ENCODE measurements around the gene SKAP1.

The SKAP1 gene

DNA sequence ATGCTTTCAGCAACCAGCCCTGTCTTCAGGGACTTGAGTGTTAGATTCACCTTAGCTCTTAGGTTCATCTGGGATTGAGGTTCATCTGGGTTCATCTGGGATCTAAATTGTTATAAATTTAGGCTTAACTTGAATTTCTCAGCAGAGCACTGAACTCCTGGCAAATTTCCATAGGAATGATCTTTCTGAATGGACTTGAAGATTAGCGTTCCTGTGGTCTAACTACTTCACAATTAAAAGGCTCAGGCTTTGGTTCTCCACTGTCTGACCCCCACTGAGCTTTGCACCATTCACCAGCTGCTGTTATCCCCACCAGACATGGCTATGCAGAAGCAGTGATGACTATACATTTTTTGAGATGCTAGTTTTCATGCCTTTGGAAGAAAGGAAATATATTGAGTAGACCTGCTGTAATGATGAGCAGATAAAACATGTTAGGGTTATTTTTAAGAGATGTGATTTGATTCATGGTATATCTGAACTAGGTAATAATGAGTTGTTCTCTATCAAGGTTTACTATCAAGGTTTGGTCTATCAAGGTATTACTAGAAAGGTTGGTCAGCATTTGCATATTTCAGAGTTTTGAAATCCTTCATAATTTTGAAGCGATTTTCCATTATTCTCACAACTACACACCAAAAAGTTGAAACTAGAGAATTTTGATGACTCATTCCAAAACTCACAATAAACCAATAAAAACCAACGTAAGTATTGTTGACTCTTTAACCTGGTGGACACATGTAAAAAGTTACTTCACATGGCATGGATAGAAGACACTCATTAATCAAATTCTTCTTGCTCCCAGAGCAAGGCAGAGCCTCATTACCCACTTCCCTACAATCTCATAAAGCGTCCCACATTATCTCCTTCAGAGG is 250.7 kb downstream of the SKAP1 start:
- Histone ChIP-seq H3K4me1 (ENCODE audit: insufficient read depth, low read length) (peaks cover 14% of the 10 kb centered on the region), H3K36me3 (ENCODE audit: insufficient read depth, low read length) (no peaks in the 10 kb centered on the region), H3K9ac (ENCODE audit: low read depth, low read length) (no peak overlapping the region), H3K27ac (ENCODE audit: low read depth, low read length) (no peak overlapping the region), H3K27me3 (ENCODE audit: insufficient read depth, low read length) (no peaks in the 10 kb centered on the region), H3K4me3 (ENCODE audit: low read length) (no peak overlapping the region), H3K9me3 (ENCODE audit: insufficient read depth, low read depth, low read length) (no peaks in the 10 kb centered on the region)
- whole genome bisulfite sequencing, result 80% methylated on average over 4 of the region's 4 CpGs

DNA sequence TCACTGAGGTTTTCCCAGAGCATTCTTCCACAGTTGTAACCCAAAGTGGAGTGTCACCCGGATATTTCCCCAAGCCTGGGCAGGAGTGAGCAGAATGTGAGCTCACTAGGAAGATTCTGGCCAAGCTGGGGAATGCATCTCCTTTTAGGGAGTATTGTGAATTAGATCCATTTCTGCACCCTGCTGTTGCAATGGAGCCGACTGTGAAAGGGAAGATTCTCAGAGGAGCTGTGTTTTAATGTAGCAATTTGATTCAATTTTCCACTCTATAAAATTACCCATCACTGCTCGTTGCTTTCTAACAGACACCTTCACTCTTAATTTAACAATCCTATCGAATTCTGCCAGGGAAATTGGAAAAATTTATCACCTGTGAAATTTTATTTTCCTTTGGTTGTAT is 251.7 kb downstream of the SKAP1 start:
- Histone ChIP-seq H3K27ac (ENCODE audit: low read depth, low read length) (no peak overlapping the region), H3K4me3 (ENCODE audit: low read length) (no peak overlapping the region), H3K4me1 (ENCODE audit: insufficient read depth, low read length) (peaks cover 14% of the 10 kb centered on the region), H3K27me3 (ENCODE audit: insufficient read depth, low read length) (no peaks in the 10 kb centered on the region), H3K36me3 (ENCODE audit: insufficient read depth, low read length) (no peaks in the 10 kb centered on the region), H3K9ac (ENCODE audit: low read depth, low read length) (no peak overlapping the region), H3K9me3 (ENCODE audit: insufficient read depth, low read depth, low read length) (no peaks in the 10 kb centered on the region)
- 75% methylated on average over 4 of the region's 4 CpGs for WGBS

DNA sequence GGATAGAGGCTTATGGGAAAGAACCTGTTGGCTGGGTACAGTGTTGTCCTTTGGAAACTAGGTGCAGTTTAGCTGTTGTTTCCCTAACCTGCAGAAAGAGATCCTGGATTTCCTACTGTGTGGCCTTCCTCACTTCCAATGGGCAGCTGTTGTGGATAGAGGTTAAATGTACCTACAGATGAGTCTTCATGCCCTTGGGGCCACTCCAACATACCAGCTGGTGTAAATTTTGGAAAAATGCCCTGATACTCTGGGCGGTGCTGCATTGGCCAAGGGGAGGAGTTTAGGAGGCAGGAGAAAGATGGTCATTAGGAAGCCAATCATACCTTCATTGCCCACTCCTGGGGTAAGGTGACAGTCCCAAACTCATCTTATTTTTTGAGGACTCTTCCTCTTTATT is 252.2 kb downstream of the SKAP1 start:
- no peak overlapping the region for H3K4me3 ChIP-seq (ENCODE audit: low read length)
- no peaks in the 10 kb centered on the region for H3K27me3 ChIP-seq (ENCODE audit: insufficient read depth, low read length)
- WGBS, result 88% methylated on average over 1 of the region's 1 CpG
- no peak overlapping the region for H3K9ac ChIP-seq (ENCODE audit: low read depth, low read length)
- no peaks in the 10 kb centered on the region for H3K9me3 ChIP-seq (ENCODE audit: insufficient read depth, low read depth, low read length)
- no peak overlapping the region for H3K27ac ChIP-seq (ENCODE audit: low read depth, low read length)
- H3K36me3 ChIP-seq (ENCODE audit: insufficient read depth, low read length), result no peaks in the 10 kb centered on the region
- peaks cover 14% of the 10 kb centered on the region for H3K4me1 ChIP-seq (ENCODE audit: insufficient read depth, low read length)

DNA sequence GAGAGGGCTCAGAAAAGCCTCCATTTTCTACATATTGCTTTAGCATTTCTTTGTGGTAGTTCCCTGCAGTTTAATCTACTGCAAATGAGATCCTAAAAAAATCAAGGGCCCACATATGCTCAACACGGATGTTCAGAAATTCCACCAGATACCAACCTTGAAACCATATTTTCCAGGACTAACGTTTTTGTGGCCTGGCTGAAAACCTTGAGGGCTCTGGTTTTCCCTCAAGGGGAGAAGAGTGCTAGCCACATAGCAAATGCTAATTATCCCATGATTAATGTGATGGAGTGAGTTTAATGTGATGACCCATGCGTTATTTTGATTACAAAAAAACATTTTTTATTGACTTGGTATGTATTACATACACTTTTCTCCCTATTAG is 253.6 kb downstream of the SKAP1 start:
- Histone ChIP-seq H3K36me3 (ENCODE audit: insufficient read depth, low read length) (no peaks in the 10 kb centered on the region), H3K27me3 (ENCODE audit: insufficient read depth, low read length) (no peaks in the 10 kb centered on the region), H3K4me3 (ENCODE audit: low read length) (no peak overlapping the region), H3K9me3 (ENCODE audit: insufficient read depth, low read depth, low read length) (no peaks in the 10 kb centered on the region), H3K4me1 (ENCODE audit: insufficient read depth, low read length) (peaks cover 14% of the 10 kb centered on the region), H3K27ac (ENCODE audit: low read depth, low read length) (no peak overlapping the region), H3K9ac (ENCODE audit: low read depth, low read length) (no peak overlapping the region)
- WGBS, result 90% methylated on average over 2 of the region's 3 CpGs

DNA sequence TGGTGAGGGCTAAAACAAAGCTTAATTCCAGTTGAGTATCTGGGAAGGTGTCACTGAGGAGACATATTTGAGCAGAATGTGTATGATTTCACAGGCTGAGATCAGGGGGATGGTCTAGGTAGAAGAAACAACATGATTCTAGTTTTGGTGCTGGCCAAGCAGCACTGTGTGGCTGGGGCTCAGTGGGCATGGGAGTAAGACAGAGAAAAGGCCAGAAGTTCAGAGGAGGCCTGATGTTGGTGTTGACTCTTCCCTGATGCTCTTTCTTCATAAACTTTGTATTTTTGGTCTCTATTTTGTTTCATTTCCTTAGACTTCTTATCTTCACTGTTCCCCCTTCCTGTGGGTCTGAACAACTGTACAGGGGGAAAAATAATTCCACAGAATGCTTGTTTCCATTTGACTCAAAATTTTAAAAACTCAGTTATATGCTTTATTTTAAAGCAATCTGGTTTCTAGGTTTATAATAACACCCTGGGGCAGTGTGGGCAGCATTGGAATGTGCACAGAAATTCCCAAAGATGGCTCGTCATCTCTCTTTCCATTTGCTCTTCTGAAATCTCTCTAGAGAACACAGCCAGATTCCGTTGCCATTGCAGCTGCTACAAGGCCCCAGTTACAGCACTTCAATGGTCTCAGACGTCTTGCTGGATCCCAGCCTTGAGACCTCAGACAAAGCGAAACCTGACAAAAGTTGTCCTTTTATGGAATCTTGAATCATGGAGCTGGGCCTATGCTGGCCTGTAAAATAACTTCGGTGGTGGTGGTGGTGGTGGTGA is 254.1 kb downstream of the SKAP1 start:
- H3K27ac ChIP-seq (ENCODE audit: low read depth, low read length), result no peak overlapping the region
- no peaks in the 10 kb centered on the region for H3K9me3 ChIP-seq (ENCODE audit: insufficient read depth, low read depth, low read length)
- WGBS, result 94% methylated on average over 5 of the region's 5 CpGs
- no peaks in the 10 kb centered on the region for H3K27me3 ChIP-seq (ENCODE audit: insufficient read depth, low read length)
- no peak overlapping the region for H3K4me3 ChIP-seq (ENCODE audit: low read length)
- H3K4me1 ChIP-seq (ENCODE audit: insufficient read depth, low read length), result peaks cover 14% of the 10 kb centered on the region
- no peak overlapping the region for H3K9ac ChIP-seq (ENCODE audit: low read depth, low read length)
- H3K36me3 ChIP-seq (ENCODE audit: insufficient read depth, low read length), result no peaks in the 10 kb centered on the region

DNA sequence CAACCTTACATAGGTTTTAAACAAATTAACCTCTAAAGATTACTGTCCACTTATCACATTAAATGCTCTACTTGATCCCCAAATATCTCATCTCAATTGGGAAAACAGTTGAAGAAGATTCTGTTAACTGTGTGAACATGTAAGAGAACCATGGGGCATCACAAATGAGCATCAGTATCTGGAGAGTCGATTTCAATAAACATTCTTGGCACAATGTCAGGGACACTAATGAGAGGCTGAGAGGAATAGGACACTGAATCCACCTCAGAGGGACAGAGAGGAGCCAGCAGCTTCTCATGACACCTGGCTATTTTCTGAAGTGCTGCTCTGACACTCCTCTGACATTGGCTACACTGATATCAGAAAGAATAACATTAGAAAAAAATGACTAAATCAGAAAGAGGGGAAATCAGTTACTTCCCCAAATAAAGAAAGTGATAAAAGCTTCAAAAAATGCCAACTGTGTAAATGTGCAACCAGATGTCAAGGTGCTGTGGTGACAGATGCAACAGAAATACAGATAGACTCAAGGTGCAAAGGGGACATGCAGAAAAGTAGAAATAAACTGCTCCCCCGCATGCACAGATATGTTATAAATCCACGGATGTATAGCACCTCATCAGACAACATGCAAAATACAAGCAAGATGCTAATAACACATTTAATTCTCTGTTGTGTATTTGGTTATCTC is 255.0 kb downstream of the SKAP1 start:
- H3K9ac ChIP-seq (ENCODE audit: low read depth, low read length), result no peak overlapping the region
- H3K4me1 ChIP-seq (ENCODE audit: insufficient read depth, low read length), result peaks cover 14% of the 10 kb centered on the region
- H3K27ac ChIP-seq (ENCODE audit: low read depth, low read length), result no peak overlapping the region
- no peak overlapping the region for H3K4me3 ChIP-seq (ENCODE audit: low read length)
- 91% methylated on average over 3 of the region's 3 CpGs for WGBS
- no peaks in the 10 kb centered on the region; the same call in 1 of the 2 replicates for H3K27me3 ChIP-seq (ENCODE audit: insufficient read depth, low read length)
- no peaks in the 10 kb centered on the region for H3K36me3 ChIP-seq (ENCODE audit: insufficient read depth, low read length)
- no peaks in the 10 kb centered on the region for H3K9me3 ChIP-seq (ENCODE audit: insufficient read depth, low read depth, low read length)

DNA sequence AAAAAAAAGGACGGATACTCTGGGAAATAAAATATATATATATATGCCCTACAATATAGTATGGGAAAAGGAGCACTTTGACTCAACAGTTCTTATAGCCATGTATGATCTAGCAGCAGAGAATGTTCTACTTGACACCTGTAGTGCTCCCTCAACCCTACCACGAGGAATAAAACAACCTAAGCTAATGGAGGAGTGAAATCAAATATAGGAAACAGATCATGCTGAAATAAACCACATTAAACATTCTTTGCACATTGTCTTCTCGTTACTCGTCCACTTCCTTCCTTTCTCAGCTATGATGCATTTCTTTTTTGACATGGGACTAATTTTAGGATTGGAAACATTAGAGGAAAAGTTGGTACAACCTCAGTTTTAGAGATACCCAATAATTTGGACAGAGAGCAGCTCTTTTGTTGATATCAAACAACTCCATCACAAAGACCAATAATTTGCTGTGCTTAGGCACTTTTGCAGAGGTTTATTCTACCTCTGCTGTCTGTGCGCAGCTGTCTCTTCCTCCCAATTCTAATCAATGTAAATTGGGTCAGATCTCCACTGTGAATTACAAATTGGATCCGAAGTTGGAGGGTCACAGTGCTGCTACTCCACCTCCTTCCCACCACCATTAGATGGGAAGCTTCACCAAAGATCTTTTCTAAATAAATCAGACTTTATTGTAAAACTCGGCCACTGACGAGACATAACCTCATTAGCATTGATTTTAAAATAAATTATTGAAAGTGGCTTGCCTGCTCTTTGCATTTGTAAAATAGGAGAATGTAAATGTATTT is 256.6 kb downstream of the SKAP1 start:
- Histone ChIP-seq H3K9me3 (ENCODE audit: insufficient read depth, low read depth, low read length) (no peaks in the 10 kb centered on the region), H3K9ac (ENCODE audit: low read depth, low read length) (no peak overlapping the region), H3K27me3 (ENCODE audit: insufficient read depth, low read length) (peaks cover 3% of the 10 kb centered on the region; the same call in 1 of the 2 replicates), H3K4me3 (ENCODE audit: low read length) (no peak overlapping the region), H3K36me3 (ENCODE audit: insufficient read depth, low read length) (no peaks in the 10 kb centered on the region), H3K4me1 (ENCODE audit: insufficient read depth, low read length) (peaks cover 3% of the 10 kb centered on the region; the same call in 1 of the 2 replicates), H3K27ac (ENCODE audit: low read depth, low read length) (no peak overlapping the region)
- WGBS, result 95% methylated on average over 4 of the region's 8 CpGs

DNA sequence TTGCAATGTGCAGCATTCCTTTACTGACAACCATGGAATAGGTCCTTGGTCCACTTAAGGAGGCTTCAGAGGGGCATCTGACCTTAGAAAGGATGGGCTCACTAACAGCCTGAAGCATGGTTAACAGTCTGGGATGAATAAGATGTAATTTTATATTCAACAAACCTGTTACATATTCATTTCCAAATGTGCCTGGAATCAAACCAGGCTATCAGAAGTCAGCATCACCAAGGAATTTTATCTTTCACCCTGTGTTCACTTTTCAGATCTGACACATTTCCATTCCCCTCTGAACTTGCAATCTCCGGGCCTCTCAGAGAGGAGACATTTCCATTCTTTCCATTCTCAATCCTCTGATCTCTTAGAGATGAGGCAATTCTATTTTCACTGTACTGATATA is 260.1 kb downstream of the SKAP1 start:
- Histone ChIP-seq H3K36me3 (ENCODE audit: insufficient read depth, low read length) (no peaks in the 10 kb centered on the region), H3K4me3 (ENCODE audit: low read length) (no peak overlapping the region), H3K27me3 (ENCODE audit: insufficient read depth, low read length) (peaks cover 9% of the 10 kb centered on the region; the same call in 1 of the 2 replicates), H3K4me1 (ENCODE audit: insufficient read depth, low read length) (no peaks in the 10 kb centered on the region), H3K27ac (ENCODE audit: low read depth, low read length) (no peak overlapping the region), H3K9me3 (ENCODE audit: insufficient read depth, low read depth, low read length) (no peaks in the 10 kb centered on the region), H3K9ac (ENCODE audit: low read depth, low read length) (no peak overlapping the region)
- WGBS, result 93% methylated on average over 1 of the region's 1 CpG

DNA sequence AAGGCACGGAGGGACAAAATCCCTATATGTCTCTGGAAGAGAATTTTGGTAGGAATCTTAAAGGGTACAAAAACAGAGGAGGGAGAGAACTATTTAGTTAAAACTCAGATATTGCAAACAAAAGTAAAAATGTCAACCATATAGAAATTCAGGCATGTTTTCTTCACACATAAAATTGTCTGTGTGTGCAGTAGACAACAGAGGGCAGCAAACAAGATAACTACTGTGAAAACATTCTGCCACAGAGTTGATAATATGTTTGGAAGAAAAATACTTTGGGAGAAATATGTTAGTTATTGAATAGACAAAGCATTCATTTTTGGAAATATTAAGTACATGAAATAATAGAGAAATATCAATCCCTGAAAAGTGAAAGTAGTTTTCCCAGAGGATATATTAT is 266.2 kb downstream of the SKAP1 start:
- H3K9ac ChIP-seq (ENCODE audit: low read depth, low read length), result no peak overlapping the region
- H3K27me3 ChIP-seq (ENCODE audit: insufficient read depth, low read length), result peaks cover 15% of the 10 kb centered on the region
- H3K27ac ChIP-seq (ENCODE audit: low read depth, low read length), result no peak overlapping the region
- 80% methylated on average over 1 of the region's 1 CpG for WGBS
- no peaks in the 10 kb centered on the region for H3K36me3 ChIP-seq (ENCODE audit: insufficient read depth, low read length)
- H3K4me1 ChIP-seq (ENCODE audit: insufficient read depth, low read length), result peaks cover 41% of the 10 kb centered on the region
- H3K4me3 ChIP-seq (ENCODE audit: low read length), result no peak overlapping the region
- no peaks in the 10 kb centered on the region for H3K9me3 ChIP-seq (ENCODE audit: insufficient read depth, low read depth, low read length)

DNA sequence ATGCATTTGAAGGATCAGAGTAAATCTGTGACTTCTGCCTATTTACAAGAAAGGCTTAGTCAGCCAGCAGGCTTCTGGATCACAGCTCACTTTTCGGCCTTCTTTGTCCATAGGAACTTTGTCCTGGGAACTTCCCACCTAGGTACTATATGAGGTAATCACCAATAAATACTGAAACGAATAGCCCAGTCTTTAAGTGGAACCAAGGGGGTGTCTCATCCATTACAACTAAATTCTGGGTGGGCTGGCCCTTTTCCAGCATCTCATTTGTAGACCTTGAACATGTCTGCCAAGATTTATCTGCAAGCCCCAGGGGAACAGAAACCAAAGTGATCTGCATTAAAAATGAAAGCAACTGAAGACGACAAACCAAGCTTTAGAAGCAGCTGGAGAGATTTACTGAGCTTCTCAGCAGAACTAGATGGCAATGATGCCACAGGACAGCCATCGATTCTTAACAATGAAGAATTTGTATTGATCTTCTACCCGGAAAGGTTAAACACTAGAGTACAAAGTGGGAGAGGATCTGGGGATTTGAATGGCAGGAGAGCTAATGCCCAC is 267.0 kb downstream of the SKAP1 start:
- Histone ChIP-seq H3K27ac (ENCODE audit: low read depth, low read length) (no peak overlapping the region; the same call in 1 of the 2 replicates), H3K36me3 (ENCODE audit: insufficient read depth, low read length) (no peaks in the 10 kb centered on the region), H3K9ac (ENCODE audit: low read depth, low read length) (no peak overlapping the region), H3K4me1 (ENCODE audit: insufficient read depth, low read length) (peaks cover 41% of the 10 kb centered on the region), H3K9me3 (ENCODE audit: insufficient read depth, low read depth, low read length) (no peaks in the 10 kb centered on the region), H3K27me3 (ENCODE audit: insufficient read depth, low read length) (peaks cover 15% of the 10 kb centered on the region), H3K4me3 (ENCODE audit: low read length) (no peak overlapping the region)
- WGBS, result 58% methylated on average over 5 of the region's 5 CpGs

Measured in HUES64 (cell line).